EH (cell line): Measurements from ENCODE around the gene DYSF.

Experiments used
- DNase-seq: peaks from one replicate; pipeline ENCODE4 v3.0.0-alpha.2; 2015; ENCODE audit warnings: low read depth

DYSF gene

GRCh38 chr2:71730785-71731383 lies 277.5 kb downstream of the DYSF start:
- DNase-seq: no peak

DNA sequence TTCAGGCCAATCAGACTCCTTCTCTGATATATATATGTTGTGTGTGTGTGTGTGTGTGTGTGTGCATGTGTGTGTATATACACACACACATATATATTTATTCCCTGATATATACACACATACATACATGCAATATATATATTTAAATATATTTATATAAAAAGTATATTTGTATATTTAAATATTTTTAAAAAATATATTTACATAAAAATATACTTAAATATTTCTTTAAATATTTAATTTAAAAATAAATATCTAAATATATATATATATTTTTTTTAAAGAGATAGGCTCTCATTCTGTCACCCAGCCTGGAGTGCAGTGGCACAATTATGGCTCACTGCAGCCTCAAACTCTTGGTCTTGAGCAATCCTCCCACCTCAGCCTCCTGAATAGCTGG lies 281.3 kb downstream of the DYSF start:
- DNase-seq: no peak

DNA sequence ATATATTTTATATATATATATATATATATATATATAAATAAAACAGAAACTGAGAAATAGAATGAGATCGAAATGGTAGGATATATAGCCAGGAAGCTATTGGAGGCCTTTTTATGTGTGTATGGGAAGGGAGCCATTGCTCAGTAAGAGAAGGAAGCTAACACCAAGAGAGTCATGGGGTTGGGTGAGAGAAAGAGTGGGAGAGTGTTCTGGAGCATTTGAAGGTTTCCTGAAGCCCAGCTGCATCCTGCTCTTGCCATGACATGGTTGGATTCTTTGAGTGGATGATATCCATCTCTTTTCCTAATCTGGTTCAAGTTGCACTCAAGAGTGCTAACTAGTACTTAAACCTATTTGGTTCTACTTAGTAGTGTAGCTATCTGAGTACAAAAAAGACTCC lies 282.3 kb downstream of the DYSF start:
- no peak for DNase-seq
